Vagina (tissue), 2 donors: ENCODE results near the gene ADAMTS19. TPM values are rescaled to one million over a fixed set of nuclear protein-coding genes. Genes with fewer than 3 reads are reported as not detected.

ENCODE experiments used
- DNase-seq, 2 donors: peaks; one replicate each; pipeline ENCODE4 v3.0.0-alpha.2; 2017; ENCODE audit errors: extremely low spot score in 2 of 2
- H3K27ac ChIP-seq: fragments of 200-600 bp; sonication (generic); one replicate; pipeline ENCODE4 v1.5.1; 2019
- H3K27me3 ChIP-seq: fragments of 200-600 bp; sonication (generic); one replicate; pipeline ENCODE4 v1.5.1; 2019
- H3K36me3 ChIP-seq, 2 donors: fragments of 200-600 bp; sonication (generic); one replicate each; pipeline ENCODE4 v1.5.1; 2017 to 2019
- H3K4me1 ChIP-seq: fragments of 200-600 bp; sonication (generic); one replicate; pipeline ENCODE4 v1.5.1; 2019
- H3K4me3 ChIP-seq, 2 donors: fragments of 200-600 bp; sonication (generic); 1 replicate in 1 of 2; 2 replicates in 1 of 2; pipeline ENCODE4 v1.5.1; 2016 to 2019
- H3K9me3 ChIP-seq: fragments of 200-600 bp; sonication (generic); one replicate; pipeline ENCODE4 v1.5.1; 2019
- POLR2A ChIP-seq, 2 donors: fragments of 450-650 bp; IDR thresholded peaks; one replicate each; pipeline ENCODE4 v1.6.1; 2017; ENCODE audit warnings: antibody characterized with exemption in 2 of 2, mild to moderate bottlenecking in 2 of 2, moderate library complexity in 2 of 2
- POLR2AphosphoS5 ChIP-seq, 2 donors: sonication (generic); formaldehyde crosslinking; IDR thresholded peaks; one replicate each; pipeline ENCODE4 v1.9.0; 2017; ENCODE audit warnings: antibody characterized with exemption in 2 of 2, mild to moderate bottlenecking in 2 of 2, low read depth in 1 of 2; ENCODE audit not compliant: insufficient read depth in 1 of 2
- intact Hi-C: fragments of 100-400 bp; cut with DNase I; formaldehyde crosslinking; loops from one replicate; pipeline ENCODE4 v1.15.1; 2023
- total RNA-seq: library from RNA; depleted of rRNA; stranded (reverse); fragments of >200 nt; gene quantifications from one replicate; pipeline ENCODE4 v1.2.3, GENCODE V29; 2016
- TF ChIP-seq, protein P1 (sequence below), 3 experiments: fragments of 450-650 bp in 2 of 3; fragments of 200-600 bp in 1 of 3; sonication (generic) in 1 of 3; IDR thresholded peaks; one replicate each; pipeline ENCODE4 v1.5.1; 2017 to 2019; ENCODE audit warnings: antibody characterized with exemption in 3 of 3, mild to moderate bottlenecking in 2 of 3, moderate library complexity in 2 of 3

ADAMTS19 gene, protein sequence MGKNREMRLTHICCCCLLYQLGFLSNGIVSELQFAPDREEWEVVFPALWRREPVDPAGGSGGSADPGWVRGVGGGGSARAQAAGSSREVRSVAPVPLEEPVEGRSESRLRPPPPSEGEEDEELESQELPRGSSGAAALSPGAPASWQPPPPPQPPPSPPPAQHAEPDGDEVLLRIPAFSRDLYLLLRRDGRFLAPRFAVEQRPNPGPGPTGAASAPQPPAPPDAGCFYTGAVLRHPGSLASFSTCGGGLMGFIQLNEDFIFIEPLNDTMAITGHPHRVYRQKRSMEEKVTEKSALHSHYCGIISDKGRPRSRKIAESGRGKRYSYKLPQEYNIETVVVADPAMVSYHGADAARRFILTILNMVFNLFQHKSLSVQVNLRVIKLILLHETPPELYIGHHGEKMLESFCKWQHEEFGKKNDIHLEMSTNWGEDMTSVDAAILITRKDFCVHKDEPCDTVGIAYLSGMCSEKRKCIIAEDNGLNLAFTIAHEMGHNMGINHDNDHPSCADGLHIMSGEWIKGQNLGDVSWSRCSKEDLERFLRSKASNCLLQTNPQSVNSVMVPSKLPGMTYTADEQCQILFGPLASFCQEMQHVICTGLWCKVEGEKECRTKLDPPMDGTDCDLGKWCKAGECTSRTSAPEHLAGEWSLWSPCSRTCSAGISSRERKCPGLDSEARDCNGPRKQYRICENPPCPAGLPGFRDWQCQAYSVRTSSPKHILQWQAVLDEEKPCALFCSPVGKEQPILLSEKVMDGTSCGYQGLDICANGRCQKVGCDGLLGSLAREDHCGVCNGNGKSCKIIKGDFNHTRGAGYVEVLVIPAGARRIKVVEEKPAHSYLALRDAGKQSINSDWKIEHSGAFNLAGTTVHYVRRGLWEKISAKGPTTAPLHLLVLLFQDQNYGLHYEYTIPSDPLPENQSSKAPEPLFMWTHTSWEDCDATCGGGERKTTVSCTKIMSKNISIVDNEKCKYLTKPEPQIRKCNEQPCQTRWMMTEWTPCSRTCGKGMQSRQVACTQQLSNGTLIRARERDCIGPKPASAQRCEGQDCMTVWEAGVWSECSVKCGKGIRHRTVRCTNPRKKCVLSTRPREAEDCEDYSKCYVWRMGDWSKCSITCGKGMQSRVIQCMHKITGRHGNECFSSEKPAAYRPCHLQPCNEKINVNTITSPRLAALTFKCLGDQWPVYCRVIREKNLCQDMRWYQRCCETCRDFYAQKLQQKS
- 1.7 TPM for total RNA-seq

DNA sequence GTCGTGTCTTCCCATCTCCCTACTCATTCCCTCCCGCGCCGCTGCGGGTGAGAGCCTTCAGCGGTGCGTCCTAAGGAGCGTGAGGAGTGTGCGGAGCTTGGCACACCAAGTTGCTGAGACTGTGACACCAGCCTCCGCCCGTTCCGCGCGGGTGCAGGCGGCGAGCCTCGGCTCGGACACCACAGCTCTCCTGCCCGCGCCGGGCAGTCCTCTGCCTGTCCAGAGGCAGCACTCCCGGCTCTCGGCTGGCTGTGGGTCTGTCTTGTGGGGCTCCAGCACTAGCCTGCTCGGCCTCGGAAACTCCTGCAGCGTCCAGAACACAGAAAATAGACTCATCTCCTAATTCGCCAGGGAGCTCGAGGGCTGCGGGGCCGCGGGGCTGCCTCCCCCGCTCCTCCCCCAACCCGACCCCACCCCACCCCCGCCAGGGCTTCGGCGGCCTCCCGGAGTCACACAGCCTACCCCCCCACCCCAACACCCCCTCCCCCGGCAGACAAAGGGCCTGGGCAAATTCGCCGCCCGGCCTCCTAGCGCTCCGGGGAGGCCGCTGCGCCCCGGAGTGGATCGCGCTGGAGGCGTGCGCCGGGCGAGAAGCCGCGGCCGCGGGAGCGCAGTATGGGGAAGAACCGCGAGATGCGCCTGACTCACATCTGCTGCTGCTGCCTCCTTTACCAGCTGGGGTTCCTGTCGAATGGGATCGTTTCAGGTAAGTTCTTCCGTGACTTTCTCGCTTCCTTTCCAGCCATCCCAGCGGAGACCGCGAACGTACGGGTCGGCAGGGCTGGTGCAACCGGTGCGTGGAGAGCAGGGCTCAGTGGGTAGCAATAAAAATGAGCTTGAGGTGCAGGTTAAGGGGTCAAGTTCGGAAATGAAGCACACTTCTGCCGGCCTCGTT is at the start of gene ADAMTS19:
Gene ADAMTS19 (plus strand): TSS at position 522 of the 895 bp plus-strand sequence. CDS start 94 bp downstream, at position 616.
- Histone ChIP-seq H3K4me1 (no peaks in the 10 kb centered on the region), H3K27me3 (no peaks in the 10 kb centered on the region), H3K36me3 (no peaks in the 10 kb centered on the region), H3K4me3 (peak within 1 kb of the TSS; percentile 51 to 56), H3K9me3 (no peaks in the 10 kb centered on the region), H3K27ac (peak within 1 kb of the TSS; percentile 79)
- intact Hi-C loops: no loop called here
- no peak for TF ChIP-seq POLR2AphosphoS5 (IDR thresholded peaks at IDR 0.05; ENCODE audit: insufficient read depth in 1 of 2, low read depth in 1 of 2)
- TF ChIP-seq, protein P1, sequence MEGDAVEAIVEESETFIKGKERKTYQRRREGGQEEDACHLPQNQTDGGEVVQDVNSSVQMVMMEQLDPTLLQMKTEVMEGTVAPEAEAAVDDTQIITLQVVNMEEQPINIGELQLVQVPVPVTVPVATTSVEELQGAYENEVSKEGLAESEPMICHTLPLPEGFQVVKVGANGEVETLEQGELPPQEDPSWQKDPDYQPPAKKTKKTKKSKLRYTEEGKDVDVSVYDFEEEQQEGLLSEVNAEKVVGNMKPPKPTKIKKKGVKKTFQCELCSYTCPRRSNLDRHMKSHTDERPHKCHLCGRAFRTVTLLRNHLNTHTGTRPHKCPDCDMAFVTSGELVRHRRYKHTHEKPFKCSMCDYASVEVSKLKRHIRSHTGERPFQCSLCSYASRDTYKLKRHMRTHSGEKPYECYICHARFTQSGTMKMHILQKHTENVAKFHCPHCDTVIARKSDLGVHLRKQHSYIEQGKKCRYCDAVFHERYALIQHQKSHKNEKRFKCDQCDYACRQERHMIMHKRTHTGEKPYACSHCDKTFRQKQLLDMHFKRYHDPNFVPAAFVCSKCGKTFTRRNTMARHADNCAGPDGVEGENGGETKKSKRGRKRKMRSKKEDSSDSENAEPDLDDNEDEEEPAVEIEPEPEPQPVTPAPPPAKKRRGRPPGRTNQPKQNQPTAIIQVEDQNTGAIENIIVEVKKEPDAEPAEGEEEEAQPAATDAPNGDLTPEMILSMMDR (IDR thresholded peaks at IDR 0.05): no peak
- no peak for TF ChIP-seq POLR2A (IDR thresholded peaks at IDR 0.05)
- DNase-seq: peak in 1 of 2 donors; percentile 87

DNA sequence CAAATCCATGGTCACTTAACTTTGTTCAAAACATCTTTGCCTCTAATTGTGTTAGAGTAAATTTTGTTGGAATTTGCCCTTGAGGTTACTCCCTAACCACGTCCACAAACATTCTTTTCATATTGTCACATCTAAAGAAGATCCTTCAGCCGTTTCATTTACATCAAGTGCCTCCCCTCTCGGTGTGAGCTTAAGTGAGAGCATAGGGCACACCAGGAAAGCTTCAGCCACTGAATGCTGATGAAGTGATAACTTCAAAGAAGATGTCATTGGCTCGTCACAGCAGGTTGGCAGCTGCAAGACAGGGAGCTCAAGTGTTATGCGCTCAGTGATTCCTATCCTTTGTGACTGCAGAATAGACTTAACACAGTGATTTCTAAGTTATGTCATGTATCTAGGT is 49.6 kb upstream of the ADAMTS19 start:
- no peak overlapping the region for H3K4me3 ChIP-seq
- H3K9me3 ChIP-seq: no peaks in the 10 kb centered on the region
- no peaks in the 10 kb centered on the region for H3K4me1 ChIP-seq
- intact Hi-C loops: no loop called here
- no peaks in the 10 kb centered on the region for H3K36me3 ChIP-seq
- no peaks in the 10 kb centered on the region for H3K27me3 ChIP-seq
- TF ChIP-seq POLR2A (IDR thresholded peaks at IDR 0.05) (no peak), POLR2AphosphoS5 (IDR thresholded peaks at IDR 0.05; ENCODE audit: insufficient read depth in 1 of 2, low read depth in 1 of 2) (no peak)
- TF ChIP-seq, protein P1 (IDR thresholded peaks at IDR 0.05): no peak
- no peak overlapping the region for H3K27ac ChIP-seq
- no peak for DNase-seq

DNA sequence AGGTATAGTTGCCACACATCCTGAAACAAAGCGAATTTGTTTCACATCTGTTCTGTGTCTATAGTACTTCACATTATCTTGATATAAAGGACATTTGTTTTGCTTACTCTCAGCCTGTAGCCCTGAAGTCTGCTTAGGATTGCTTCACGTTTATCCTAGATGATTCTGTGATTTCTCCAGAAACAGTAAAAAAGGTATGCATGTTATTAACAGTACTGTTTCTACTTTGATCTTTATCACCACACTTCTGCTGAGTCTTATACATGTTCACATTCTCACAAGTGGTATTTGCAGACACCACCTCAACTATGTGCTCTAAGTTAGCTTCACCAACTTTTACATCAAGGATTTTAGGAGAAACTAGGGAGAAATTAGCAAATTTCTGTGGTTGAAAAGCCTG is 47.4 kb upstream of the ADAMTS19 start:
- Histone ChIP-seq H3K27ac (no peak overlapping the region), H3K4me1 (no peaks in the 10 kb centered on the region), H3K36me3 (no peaks in the 10 kb centered on the region), H3K27me3 (no peaks in the 10 kb centered on the region), H3K4me3 (no peak overlapping the region), H3K9me3 (no peaks in the 10 kb centered on the region)
- intact Hi-C loops: no loop called here
- TF ChIP-seq, protein P1 (IDR thresholded peaks at IDR 0.05): no peak
- TF ChIP-seq POLR2A (IDR thresholded peaks at IDR 0.05) (no peak), POLR2AphosphoS5 (IDR thresholded peaks at IDR 0.05; ENCODE audit: insufficient read depth in 1 of 2, low read depth in 1 of 2) (no peak)
- no peak for DNase-seq

DNA sequence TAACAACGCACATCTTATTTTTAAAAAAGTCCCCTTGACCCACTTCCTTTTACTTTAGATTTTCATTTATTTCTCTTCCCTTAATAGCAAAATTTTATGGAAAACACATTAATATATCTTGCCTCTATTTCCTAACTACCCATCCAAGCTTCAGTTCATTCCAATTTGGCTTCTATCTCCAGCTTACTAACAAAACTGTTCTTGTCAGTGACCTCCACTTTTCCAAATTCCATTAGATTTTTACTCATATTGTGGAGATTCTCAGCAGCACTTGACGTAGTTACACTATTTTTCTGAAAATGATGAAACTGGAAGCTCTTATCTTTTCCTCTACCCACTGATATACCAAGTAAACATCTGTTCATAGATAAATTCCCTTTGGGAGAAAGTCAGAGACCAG is 46.5 kb upstream of the ADAMTS19 start:
- Histone ChIP-seq H3K4me1 (no peaks in the 10 kb centered on the region), H3K9me3 (no peaks in the 10 kb centered on the region), H3K36me3 (no peaks in the 10 kb centered on the region), H3K4me3 (no peak overlapping the region), H3K27me3 (no peaks in the 10 kb centered on the region), H3K27ac (no peak overlapping the region)
- TF ChIP-seq POLR2AphosphoS5 (IDR thresholded peaks at IDR 0.05; ENCODE audit: insufficient read depth in 1 of 2, low read depth in 1 of 2) (no peak), POLR2A (IDR thresholded peaks at IDR 0.05) (no peak)
- TF ChIP-seq, protein P1 (IDR thresholded peaks at IDR 0.05): no peak
- intact Hi-C loops: no loop called here
- DNase-seq: no peak
